Kidney capillary endothelial cell (primary cell): ENCODE measurements around the gene RNF19B.

Source experiments
- DNase-seq: peaks from one replicate; pipeline ENCODE4 v3.0.0-alpha.2; 2018; ENCODE audit warnings: low spot score

RNF19B gene

DNA sequence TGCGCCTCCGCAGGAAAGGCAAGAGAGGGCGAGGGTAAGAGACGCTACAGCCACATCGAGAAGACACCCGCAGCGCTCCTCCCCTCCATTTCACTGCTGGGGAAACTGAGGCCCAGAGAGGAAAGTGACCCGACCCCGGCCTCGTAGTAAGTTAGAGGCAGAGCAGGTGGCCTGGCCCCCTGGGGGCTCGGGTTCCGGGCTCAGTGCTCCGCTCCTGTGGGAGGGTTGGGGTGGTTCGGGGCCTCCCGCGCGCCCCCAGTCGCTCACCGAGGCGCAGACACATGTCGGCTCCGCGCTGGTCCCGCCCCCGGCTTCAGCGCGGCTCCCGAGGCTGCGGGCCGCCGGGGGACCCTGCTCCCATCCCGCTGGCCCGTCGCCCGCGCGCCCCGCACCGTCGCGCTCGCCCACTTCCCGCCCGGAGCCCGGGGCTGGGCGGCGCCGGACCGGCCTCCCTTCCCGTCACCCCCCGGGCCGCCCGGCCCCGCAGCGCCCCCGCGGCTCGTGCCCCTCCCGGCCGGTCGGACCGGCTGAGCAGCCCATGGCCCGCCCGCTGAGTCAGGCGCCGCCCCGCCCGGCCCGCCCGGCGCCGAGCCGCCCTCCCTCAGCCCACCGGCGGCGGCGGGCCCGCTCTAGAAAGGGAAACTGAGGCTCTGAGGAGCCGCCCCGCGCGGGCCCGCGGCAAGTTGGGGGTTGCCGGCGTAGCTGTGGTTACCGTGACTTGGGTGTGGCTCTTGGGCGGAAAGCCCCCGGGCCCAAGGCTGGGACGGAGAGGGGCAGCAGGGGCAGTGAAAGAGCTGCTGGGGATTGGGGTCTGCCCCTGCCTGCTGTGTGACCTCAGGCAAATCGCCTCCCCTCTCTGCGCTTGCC is 63.4 kb downstream of the RNF19B start, which contains the start of gene TMEM54:
Gene TMEM54, minus strand, starts transcription at position 434 of the 867 bp plus-strand sequence. Its CDS starts 151 bp downstream, at position 283.
- no peak for DNase-seq

DNA sequence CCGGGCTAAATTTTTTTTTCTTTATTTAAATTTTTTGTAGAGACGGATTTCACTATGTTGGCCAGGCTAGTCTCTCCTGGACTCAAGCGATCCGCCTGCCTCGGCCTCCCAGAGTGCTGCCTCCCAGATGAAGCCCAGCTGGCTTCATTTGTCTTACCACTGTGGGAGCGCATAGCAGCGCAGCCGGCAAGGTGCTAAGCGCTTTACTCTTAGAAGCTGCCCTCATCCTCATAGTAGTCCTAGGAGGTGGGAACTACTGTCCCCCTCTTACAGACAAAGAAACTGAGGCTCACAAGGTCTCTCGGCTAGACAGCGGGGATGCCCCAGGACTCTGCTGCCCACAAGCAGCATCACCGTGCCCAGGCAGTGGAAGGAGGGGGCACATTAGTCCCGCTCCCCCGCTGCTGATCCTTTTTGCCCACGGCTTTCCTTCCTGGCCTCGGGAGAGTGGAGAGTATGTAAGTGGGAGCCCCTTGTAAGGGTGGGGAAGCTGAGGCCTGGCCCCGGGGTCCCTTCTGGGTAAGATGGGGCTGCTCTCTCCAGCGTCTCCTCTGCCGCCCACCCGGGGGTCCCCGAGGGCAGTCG is 64.1 kb downstream of the RNF19B start:
- DNase-seq: no peak

DNA sequence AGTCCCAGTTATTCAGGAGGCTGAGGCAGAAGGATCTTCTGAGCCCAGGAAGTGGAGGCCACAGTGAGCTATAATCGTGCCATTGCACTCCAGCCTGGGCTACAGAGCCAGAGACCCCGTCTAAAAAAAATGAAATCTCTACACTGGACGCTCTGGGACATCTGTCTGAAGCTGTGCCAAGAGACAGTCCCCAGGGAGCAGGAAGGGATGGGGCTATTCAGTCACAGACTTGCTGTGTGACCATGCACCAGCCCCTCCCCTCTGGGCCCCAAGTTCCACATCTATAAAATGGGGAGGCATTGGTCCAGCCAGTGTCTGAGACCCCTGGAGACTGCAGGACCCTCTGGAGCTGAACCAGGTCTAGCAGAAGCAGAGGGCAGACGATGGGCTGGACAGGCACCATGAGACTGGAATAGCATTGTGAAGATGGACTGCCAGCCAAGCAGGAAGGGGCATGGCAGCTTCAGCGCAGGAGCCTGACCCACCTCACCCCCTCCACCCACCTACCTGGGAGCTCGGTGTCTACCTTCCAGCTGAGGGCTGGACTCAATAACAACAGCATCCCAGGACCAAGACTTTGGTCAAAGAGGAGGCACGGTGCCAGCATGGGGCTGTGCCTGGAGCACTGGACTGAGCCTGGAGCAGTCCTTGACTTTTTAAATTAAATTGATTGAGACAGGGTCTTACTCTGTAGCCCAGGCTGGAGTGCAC is 64.9 kb downstream of the RNF19B start:
- DNase-seq: no peak

DNA sequence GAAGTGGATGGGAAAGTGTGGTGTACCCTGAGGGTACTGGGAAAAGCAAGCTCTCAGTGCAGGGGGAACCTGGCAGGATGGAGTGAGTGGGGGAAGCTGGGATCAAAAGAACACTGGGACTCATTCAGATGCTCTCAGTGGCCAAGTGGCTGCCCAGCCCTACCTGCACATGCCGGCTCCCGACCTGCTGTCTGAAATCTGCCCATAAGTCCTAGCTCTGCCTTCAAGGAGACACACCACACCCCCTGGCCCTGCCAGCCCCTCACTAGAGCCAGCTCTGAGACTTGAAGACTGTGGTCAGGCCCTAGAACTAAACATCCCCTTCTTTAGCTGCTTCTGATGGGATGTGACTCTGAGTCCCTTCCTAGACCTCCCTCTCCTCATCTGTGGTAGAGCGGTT is 65.7 kb downstream of the RNF19B start:
- DNase-seq: no peak

DNA sequence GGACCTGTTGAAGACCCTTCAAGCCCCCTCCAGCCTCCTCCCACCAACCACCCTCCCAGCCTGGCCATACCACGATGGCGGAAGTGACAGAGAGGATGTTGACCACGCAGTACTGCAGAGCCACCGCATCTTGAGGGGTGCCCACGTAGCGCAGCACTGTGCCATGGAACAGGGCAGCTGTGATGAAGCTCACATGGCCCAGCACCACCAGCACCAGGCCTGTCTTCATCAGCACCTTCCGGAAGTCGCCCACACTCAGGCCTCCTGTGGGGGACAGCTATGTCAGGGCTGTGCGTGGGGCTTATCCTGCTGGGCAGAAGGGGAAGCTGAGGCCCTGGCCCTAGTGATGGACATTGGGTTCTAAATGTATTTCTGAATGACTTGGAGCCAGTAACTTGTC is 66.6 kb downstream of the RNF19B start:
- DNase-seq: no peak

DNA sequence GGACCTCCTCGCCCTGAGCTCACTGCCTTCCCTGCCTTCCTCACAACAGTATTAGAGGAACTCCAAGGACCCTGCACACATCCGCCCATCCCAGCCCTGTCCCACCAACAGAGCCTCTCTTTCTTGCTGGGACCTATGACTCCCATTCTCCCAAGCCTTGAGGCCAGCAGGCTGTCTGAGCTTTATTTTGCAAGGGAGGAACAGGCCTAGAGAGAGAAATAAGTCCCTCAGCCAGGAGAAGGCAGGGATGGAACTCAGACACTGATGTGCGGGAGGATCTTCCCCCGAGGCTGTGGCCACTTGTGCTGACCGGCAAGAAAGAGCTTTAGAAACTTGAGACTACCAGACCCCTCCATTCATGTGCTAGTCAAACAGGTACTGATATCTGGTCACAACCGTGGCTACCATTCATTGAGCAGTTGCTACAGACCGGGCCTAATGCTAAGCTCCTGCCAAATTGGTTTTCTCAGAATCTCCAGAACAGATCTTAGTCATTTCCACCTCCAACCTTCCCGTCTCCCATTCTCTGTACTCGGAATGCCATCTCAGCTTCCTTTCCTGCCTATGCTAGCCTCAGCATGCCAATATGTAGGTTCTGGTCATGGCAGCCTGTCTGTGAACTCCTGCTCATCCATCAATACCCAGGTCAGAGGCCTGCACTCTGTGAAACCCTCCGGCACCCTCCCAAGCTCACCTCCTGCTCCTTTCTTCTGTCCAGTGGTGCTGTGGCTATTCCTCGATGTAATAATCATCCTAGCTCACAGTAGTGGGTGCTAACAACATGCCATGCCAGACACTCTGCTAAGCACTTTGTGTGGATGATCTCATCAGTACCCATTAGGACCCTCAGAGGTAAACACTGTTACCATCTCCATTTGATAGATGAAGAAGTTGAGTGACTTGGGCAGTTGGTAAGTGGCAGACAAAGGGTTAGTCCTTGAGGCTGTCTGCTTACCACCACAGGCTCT is 67.2 kb downstream of the RNF19B start:
- no peak for DNase-seq

DNA sequence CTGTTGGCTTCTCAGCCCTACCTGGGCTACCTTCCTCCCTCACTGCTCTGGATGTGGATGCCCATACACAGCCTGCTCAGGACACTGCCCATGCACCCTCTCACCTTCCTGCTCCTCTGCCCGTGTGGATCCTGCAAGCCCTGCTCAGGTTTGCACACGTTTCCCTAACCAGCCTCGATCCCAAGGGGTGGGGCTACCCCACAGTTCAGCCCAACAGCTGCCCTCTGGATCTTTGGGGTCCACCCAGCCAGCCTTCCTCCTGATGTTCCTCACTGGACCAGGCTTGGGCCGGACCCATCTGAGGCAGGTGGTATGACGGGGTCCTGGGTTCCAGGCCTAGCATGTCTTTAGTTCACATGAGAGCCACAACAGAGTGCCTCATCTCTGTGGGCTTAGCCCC is 68.2 kb downstream of the RNF19B start:
- DNase-seq: no peak

DNA sequence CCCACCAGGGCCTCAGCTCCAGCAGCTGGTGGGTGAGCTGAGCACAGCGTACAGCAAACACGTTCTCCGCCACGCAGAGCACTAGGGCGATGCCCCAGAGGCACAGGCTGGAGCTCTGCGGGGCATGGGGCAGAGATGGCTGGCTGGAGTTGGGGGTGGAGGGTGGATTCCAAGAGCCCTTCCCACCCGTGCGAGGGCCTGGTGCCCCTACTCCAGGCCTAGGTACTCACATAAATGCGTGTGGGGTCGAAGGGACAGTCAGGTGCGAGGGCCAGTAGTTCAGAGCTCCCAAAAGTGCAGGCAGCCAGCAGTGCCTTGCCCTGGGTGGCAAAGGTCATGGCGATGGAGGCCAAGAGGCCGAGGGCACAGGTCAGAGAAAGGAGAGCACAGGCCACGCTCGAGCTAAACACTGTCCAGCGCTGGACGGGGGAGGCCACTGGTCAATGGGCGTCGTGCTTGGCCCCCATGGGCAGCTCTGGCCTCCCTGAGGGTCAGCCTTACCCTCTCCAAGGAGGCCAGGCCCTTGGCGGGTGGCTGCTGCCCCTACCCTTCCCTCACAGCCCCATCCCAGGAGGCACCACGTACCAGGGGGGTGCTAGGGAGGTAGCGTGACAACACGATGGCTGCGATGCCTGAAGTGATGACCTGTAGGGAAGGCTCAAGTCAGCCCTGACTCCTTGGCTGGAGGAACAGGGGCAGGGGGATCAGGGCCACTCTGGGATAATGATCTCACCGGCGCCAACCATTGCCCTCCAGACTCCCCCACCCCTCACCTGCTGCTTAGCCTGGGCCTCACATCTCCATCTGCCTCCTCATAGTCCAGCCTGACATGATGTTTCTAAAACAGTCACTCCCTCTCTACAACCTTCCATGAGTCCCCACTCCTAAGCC is 69.0 kb downstream of the RNF19B start:
- no peak for DNase-seq

DNA sequence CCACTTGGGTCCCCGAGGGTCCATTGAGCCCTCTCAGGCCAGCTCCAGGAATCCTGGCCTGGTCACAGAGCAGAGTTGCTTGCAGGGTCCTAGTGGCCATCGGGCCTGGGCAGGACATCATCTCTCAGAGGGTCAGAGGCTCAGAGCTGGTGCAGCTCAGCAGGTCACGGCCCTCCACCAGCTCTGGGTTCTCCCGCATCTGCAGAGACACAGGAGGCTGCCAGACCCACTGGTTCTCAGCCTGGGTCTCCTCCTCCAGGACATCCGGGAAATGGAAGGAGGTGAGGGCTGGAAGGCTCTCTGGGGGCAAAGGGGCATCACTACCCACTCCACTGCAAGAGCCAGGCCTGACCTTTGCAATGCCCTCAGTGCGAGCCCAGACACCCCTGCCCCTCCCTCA is 69.9 kb downstream of the RNF19B start:
- DNase-seq: no peak

DNA sequence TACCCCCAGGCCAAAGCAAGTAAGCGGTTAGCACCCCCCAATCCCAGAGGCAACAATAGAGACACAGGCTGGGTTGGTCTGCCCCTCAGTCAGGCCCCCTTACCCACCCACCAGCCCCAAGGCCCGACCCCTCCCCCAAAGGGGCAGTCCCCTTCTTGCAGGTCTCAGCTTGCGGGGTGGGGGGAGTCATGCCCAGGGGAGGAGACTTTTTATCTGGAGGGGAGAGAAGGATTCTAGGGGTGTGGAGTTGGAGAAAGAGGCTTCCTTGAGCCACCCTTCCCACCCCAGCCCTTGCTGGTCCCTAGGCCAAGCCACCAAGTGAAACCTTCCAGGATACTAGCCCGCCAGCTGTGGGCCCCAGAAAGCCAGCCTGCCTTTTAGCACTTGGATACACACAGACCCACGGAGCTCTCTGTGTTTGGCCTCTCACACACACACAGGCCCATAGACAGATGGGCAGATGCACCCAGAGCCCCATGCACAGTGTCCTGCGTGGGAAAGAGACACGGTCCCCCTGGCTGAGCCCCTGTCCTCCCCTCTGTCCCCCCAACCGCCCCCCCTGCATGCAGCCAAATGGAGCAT is 70.5 kb downstream of the RNF19B start:
- no peak for DNase-seq

DNA sequence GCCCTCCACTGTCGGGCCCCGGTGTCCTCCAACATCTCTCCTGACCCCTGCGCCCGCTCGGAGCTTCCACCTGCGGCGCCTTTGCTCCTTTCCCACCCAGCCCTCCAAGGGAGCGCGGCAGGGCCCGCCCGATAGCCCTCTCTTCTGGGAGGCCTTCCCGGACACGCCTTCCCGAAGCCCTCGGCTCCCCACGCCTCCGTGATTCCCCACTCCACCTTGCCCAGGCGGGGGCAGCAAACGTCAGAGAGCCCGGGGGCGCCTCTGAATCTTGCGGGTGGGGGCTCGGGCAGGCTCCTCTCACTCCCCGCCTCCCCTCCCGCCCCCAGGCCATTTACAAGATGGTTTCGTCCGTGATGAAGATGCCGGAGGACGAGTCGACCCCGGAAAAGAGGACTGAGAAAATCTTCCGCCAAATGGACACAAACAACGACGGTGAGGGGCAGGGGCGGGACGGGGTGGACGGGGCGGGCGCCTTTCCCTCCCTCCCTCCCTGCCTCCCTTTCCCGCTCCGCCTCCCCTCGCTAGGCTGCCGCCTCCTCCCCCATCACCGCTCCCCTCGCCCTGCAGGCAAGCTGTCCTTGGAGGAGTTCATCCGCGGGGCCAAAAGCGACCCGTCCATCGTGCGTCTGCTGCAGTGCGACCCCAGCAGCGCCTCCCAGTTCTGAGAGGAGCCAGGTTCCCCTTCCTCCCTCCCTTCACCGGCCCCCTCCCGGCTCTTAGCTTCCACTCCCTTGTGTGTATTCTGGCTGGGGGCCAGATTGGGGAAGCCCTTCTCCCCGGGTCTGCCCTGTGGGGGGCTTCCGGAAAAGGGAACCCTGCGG is 71.2 kb downstream of the RNF19B start:
- DNase-seq: no peak

DNA sequence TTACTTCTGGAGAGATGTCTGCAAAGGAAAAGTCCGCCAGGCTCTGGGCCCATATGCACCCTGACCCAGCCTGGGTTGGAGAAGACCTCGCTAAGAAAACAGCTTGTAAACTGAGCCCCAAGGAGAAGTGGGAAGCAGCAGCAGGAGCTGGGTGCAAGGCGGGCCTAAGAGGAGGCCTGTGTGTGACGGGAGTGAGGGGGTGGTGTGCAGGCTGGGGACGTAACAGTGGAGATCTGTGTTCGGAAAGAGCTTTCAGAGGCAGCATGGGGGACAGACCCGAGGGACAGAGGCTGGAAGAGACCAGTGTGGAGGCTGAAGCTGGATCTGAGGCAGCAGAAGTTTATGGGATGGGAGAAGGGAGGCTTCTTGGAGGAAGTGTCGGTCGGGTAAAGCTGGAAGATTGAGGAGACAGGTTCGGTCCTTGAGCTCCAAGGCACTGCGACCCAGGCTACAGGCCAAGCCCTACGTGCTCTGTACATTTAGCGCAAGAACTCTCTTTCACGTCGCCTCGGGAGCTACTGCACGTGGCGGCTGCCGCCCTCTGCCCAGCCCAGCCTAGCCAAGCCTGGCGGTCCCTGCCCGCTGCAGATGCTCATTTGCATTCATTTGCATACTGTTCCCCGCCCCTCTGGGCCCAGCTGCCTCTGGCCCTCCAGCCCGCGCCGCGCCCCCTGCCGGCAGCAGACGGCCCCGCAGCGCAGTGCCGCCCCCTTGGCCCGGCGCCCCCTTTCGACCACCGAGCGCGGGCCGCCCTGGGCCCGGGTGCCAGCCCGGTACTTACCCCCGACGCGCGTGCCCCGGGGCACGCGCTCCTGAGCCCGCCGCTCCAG is 72.0 kb downstream of the RNF19B start:
- no peak for DNase-seq

DNA sequence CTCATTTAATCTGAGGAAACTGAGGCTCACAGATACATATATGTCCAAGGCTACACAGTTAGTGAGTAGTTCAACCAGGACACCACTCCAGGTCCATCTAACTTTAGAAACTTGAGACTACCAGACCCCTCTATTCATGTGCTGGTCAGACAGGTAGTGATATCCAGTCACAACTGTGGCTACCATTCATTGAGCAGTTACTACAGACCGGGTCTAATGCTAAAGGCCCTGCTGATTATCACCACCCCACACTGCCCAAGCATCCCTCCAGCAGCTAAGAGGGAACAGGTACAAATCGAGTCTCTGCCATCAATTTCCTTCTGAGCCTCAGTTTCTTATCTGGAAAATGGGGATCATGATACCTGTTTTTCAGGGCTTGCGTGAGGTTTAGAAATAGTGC is 73.0 kb downstream of the RNF19B start:
- no peak for DNase-seq

DNA sequence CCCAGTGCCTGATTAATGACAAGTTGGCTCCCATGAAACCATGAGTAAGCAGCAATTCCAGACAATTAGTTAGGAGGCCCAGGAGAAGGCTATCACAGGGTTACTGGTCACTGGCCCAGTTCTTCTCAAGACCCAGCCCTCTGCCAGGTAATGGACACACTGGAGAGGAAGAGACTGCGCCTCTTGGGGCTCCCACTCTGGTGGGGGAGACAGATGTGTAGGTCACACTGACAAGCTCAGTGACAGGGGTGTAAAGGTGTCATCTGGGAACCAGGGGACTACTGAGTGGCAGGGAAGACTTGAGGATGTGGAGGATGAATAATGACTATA is 73.4 kb downstream of the RNF19B start:
- no peak for DNase-seq

DNA sequence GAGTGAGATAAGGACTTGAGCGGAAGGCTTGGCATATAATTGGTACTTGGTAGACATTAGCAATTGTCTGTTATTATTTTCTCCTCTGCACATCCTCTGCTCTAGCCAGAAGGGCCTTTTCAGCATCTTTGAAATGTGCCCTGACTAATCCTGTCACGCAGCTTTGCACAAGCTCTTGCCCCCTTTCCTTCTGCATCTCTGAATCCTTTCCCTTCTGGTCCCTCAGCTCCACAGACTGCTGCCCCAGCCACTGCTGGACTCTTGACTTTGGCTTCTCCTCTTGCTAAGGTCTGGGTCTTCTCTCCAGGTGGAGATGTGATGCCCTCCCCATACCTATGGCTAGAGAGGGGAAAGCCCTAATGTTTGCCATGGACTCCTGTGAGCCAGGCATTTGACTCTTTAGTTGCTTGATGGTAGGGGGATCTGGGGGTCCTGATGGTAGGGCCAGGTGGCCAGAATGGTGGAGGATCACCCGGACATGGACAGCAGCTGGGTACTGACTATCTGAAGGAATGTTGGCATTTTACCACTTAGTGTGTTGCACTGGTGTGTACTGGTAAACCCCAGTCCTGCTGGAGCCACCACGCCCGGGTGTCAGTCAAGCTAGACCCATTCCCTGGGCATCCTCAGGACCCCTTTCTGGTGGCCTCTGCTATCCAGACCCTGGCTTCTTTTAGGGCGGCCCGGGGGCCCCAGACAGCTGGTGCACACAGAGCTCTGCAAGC is 73.9 kb downstream of the RNF19B start:
- DNase-seq: no peak

DNA sequence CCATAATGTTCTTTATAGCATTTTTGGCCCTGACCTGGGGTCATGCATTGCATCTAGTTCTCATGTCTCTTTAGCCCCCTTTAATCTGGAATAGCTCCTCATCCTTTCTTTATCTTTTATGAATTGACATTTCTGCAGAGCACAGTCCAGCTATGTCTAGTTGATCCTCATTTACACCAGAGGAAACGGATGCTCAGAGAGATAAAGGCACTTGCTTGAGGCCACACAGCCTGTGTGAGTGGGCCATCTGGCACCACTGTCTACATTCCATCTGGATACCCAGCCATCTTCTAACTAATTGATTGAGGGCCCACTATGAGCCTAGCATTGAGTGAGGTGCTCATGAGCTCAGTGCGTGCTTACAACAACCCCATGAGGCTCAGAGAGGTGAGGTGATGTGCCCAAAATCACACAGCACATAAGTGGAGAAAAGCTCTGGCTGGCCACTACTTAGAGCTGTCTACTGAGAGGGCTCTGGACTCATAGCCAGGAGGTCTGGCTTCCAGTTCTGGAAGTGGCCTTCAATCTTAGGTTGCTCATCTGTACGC is 74.8 kb downstream of the RNF19B start:
- no peak for DNase-seq

DNA sequence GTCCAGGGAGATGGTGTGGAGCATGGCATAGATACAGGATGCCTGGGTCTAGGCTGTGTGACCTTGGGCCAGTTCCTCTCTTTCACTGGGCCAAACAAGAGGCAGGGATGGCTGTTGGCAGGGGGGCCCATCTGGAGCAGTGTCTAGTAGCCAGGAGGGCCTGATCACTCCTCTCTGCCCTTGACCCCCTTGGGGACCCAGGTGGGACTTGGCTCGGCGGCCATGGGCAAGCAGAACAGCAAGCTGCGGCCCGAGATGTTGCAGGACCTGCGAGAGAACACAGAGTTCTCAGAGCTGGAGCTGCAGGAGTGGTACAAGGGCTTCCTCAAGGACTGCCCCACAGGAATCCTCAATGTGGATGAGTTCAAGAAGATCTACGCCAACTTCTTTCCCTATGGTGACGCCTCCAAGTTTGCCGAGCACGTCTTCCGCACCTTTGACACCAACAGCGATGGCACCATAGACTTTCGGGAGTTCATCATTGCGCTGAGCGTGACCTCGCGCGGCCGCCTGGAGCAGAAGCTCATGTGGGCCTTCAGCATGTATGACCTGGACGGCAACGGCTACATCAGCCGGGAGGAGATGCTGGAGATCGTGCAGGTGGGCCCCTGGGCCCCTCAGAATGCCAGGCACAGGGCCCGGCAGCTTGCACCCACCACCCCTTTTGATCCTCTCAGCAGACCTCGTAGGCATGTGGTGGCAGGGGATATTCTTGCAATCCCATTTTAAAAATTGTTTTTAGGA is 75.8 kb downstream of the RNF19B start:
- no peak for DNase-seq
